HTR-8/SVneo (cell line): ENCODE data around the gene C9orf40.

Source experiments
- DNase-seq: peaks from one replicate; pipeline ENCODE4 v3.0.0; 2011; ENCODE audit warnings: low spot score, mixed read lengths; ENCODE audit not compliant: insufficient read length
- FAIRE-seq: peaks from 2 replicates; lab custom pipeline; 2011; peaks lifted over from hg19 to GRCh38; lab: Jason Lieb, UNC

Gene C9orf40

DNA sequence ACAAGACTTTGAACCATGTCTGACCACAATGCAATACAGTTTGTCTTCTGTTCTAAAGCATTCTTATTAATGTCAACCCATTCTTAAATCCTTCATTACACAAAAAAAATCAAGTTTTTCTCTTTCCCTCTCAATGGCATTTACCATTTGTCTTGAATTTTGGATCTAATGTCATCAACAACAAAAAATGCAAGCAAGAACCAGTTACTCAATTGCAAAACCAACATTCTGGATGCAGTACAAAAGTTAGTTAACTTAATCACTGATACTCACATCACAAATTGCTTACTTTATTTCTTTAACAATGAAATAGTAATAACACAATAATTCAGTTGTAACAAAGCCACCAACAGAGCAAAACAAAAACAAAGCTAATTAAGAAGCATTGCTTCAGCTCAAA is 6.0 kb downstream of the C9orf40 start:
- DNase-seq (no peak), FAIRE-seq (no peak)

DNA sequence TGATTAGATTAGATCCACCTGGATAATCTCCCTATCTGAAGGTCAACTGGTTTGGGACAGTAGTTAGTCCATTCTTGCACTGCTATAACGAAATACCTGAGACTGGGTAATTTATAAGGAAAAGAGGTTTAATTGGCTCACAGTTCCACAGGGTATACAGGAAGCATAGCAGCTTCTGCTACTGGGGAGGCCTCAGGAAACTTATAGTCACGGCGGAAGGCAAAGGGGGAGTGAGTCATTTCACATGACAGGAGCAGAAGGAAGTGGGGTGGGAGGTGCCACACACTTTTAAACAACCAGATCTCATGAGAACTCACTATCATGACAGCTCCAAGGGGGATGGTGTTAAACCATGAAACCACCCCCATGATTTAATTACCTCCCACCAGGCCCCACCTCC is 9.9 kb downstream of the C9orf40 start:
- no peak for DNase-seq

DNA sequence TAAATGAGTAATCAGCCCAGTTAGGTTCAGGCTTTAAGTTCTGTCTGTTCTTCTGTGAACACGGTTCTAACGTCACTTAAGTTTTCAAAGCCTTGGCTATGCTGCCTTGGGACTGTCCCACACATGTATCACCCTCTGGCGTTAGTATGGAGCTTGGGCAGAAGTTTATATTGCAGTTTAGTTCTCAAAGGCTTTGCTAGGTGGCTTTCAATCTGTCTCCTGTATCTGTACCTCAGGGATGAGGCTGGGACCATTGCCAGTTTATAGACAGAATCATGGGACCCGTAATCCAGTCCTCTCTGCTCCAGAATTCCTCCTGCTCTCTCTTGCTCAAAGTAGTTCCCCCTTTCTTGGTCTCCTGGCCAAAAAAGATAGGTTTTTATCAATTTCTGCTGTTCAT is 12.1 kb downstream of the C9orf40 start:
- FAIRE-seq (no peak), DNase-seq (no peak)

More for the DNA sequence above, 9.9 kb downstream of the C9orf40 start:
- no peak for FAIRE-seq

DNA sequence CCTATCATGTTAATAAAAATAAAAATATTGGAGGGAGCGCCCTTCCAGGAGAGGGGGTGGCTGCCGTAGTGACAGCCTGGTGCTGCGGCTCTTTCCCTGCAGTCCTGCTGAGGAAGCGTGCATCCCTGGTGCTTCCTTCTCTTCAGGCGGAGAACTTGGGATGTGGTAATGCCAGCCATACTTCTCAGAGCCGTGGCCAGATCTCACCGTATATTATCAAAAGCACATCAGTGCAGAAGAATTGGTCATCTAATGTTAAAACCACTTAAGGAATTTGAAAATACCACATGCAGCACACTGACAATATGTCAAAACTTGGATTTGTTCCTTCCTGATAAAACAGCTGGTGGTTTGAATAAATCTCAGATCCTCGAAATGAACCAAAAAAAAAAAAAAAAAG is 17.7 kb downstream of the C9orf40 start:
- DNase-seq (no peak), FAIRE-seq (no peak)

DNA sequence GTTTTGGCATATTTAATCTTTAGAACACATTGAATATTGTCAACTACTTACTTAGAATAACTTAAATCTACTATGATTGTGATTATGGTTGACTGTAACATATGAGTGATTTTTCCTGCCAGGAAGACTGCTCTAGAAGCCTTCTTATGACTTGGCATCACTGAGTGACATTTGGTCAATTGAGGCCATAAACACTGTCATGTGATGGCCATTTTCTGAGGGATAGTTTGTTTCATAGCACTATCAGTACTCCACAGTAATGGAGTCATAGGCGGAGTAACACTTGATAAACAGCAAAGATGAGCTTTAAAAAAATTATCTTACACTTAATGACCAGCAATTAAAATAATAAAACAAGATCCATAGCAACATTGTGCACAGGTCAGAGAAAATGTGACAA is 31.0 kb downstream of the C9orf40 start:
- no peak for DNase-seq
- FAIRE-seq, result no peak

DNA sequence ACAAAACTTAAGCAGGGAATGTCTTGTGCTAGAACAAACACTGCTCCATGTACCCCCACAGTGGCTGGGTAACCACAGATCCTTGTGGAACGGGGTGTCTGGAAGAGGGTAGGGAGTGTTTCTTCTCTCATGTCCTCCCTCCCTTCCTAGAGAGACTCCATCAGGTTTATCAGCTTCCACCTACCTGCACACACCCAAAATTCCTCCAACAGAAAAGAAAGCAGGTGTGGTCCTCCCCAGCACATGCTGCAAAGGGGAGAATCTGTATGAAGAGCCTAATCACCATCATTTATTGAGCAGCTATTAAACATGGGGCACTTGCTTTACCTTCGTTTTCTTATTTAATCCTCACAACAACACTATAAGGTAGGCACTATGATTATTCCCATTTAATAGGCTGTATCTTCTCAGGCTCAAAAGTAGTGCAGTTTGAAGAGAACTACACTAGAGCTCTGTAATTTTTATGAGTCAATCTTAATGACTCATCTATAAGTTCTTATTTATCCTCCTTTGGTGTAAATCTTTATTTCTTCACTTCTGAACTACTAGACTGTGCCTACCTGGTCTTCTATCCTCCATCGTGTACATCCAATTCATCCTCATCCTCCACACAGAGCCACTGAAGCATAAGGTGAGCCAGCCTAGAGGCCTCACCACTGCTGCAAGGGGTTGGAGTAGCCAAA is 31.6 kb downstream of the C9orf40 start:
- DNase-seq (no peak), FAIRE-seq (no peak)

DNA sequence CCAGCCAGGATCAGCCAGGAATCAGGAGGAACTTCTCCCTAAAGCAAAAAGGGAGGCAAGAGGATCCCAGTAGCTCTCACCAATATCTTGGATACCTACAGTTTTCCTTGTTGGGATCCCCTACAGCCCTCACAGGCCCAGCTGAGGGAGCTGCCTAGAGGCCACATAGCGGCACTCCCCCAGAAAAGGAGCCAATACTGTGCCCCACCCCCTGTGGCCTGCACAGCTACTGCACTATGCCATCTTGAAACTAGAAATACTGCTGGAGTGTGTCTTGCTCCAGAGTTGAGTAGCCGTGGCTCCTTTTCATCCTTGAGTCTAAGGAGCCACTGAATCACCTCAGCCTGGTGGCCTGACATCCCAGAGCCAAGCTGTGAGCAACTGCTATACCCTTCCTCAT is 42.7 kb downstream of the C9orf40 start:
- no peak for DNase-seq
- FAIRE-seq, result no peak

DNA sequence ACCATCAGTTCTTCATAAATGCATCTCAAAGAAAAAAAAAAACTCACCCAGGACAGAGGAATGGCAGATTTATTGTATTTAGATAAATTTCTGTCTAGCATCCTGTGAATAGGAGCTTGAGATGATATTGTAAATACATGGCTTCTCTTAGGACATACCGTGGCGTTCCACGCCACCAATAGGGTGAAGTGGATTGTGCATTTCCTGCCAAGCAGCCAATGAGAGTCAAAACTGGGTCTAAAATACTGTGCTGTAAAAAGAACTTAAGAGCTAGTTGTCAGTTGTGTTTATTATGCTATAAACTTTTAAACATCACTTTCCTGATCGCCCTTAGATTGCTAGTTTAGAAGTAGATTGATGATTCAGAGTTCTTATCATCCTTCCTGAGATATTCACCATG is 44.0 kb downstream of the C9orf40 start:
- FAIRE-seq (no peak), DNase-seq (no peak)

DNA sequence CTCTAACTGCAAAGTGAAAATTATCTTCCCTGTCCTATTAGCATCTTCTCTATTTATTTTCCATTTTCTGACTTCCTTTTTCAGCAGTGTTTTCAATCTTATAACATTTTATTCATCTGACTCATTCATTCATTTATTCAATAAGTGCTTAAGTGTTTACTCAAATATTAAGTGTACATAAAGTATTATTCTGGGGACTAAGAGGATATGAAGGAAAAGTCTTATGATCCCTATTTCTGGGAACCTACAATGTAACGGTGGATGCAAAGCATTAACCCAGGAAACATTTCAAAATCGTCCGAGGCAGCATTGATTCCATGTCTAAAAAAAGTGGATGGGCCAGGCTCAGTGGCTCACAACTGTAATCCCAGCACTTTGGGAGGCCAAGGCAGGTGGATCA is 45.6 kb downstream of the C9orf40 start:
- no peak for FAIRE-seq

DNA sequence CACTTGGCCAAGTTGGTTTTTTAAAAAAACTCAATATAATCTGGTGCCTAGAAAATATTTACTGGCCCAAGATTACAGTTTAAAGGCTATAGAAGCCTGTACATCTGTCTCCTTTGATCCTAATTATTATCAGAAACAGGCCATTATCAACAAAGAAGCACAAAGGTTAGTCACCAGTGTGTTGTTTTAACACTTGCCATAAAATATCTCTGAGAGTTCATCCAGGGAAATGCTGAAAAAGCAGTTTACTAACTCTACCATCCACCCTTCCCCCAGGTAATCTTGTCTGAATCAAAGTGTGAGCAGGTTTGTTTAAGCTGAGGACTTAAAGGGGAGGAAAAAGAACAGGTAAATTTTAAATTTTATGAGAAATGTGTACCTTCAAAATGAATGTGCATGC is 51.7 kb downstream of the C9orf40 start:
- FAIRE-seq, result no peak
- no peak for DNase-seq

More for the DNA sequence above, 45.6 kb downstream of the C9orf40 start:
- DNase-seq, result no peak
